ENCODE data around the gene OR10V1.
"Not testable (repeated sequence)": the region's sequence is repeated elsewhere in the genome, so short reads cannot be mapped to it uniquely, and the experiment has no call there.

OR10V1 gene

DNA sequence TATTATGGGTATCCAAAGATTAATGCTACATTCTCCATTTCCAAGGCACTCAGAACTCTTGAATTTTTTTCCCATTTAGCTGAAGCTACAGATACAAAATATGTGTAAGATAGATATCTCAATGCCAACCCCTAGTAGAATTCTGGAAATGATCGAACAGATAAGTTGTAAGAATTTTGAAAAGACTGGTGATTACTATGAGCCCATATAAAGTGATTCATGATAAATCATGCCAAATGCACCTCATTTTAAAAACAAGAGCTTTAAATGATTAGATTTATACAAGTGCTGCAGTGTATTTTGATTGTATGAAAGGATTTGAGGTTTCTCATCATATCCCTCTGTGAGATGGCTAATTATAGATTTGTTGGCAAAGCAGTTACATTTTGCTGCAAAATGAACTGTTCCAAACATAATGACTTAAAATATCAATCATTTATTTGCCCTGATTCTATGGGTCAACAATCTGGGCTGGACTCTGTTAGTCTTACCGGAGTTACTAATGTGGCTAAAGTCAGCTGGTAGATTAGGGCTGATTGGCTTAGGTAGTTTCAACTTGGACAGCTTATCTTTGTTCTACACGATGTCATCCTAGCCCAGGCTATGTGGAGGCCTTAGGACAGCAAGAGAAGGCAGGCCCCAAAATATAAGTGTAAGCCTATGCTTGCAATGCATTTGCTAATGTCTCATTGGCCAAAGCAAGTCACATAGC, 3.4 kb downstream of the OR10V1 start:
- H3K4me3 ChIP-seq (ENCODE audit: extremely low read depth, insufficient read depth, low read length, poor library complexity, severe bottlenecking) = no peak overlapping the region
- WGBS, 2 experiments (ENCODE audit: insufficient coverage in 2 of 2) = 80 to 94% methylated on average over 2 of the region's 3 CpGs
- H3K9me3 ChIP-seq (ENCODE audit: control insufficient read depth, low read length) = no peaks in the 10 kb centered on the region

DNA sequence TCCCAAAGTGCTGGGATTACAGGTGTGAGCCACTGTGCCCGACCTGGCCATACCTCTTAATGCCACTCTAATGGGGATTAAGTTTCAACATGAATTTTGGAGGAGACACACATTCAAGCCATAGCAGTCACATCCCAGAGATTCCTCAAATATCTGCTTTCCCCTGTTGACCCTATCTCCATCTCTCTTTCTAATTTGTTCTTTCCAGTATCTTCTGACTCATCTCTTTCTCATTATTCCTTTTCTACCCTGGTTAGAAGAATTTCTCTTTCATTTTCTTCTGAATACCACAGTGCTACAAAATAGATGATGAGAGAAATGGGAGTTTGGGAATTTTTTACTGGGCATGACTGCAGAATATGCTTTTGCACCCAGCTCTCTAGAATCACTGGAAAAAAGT, 5.1 kb downstream of the OR10V1 start:
- H3K9me3 ChIP-seq (ENCODE audit: control insufficient read depth, low read length) = no peaks in the 10 kb centered on the region
- H3K4me3 ChIP-seq (ENCODE audit: extremely low read depth, insufficient read depth, low read length, poor library complexity, severe bottlenecking) = no peak overlapping the region
- peaks cover 25% of the 10 kb centered on the region for H3K4me1 ChIP-seq (ENCODE audit: control insufficient read depth, insufficient read depth, low read length, poor library complexity, severe bottlenecking)
- H3K27ac ChIP-seq (ENCODE audit: low read depth, low read length, severe bottlenecking) = no peak overlapping the region
- WGBS, 2 experiments (ENCODE audit: insufficient coverage in 2 of 2) = 88% methylated on average over 1 of the region's 1 CpG; no CpG with 5 or more reads in 1 of the 2 experiments
- H3K36me3 ChIP-seq (ENCODE audit: control insufficient read depth, insufficient read depth, low read length) = no peaks in the 10 kb centered on the region

More for the DNA sequence above, 3.4 kb downstream of the OR10V1 start:
- Histone ChIP-seq H3K27ac (ENCODE audit: low read depth, low read length, severe bottlenecking) (no peak overlapping the region), H3K4me1 (ENCODE audit: control insufficient read depth, insufficient read depth, low read length, poor library complexity, severe bottlenecking) (peaks cover 25% of the 10 kb centered on the region), H3K36me3 (ENCODE audit: control insufficient read depth, insufficient read depth, low read length) (no peaks in the 10 kb centered on the region)

DNA sequence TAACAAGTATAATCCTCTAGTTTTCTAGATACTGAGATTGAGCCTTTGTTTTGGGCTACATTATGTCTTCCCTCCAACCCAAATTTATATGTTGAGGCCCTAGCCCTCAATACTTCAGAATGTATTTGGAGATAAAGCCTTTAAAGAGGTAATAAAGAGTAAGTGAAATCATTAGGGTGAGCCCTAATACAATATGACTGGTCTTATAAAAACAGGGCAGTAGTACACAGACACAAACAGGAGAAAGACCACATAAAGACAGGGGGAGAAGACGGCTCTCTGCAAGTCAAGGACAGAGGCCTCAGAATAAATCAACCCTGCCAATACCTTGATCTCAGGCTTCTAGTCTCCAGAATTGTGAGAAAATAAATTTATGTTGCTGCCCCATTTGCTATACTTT, 6.3 kb downstream of the OR10V1 start:
- Histone ChIP-seq H3K36me3 (ENCODE audit: control insufficient read depth, insufficient read depth, low read length) (no peaks in the 10 kb centered on the region), H3K4me3 (ENCODE audit: extremely low read depth, insufficient read depth, low read length, poor library complexity, severe bottlenecking) (no peak overlapping the region), H3K9me3 (ENCODE audit: control insufficient read depth, low read length) (no peaks in the 10 kb centered on the region), H3K4me1 (ENCODE audit: control insufficient read depth, insufficient read depth, low read length, poor library complexity, severe bottlenecking) (peaks cover 25% of the 10 kb centered on the region), H3K27ac (ENCODE audit: low read depth, low read length, severe bottlenecking) (peak overlapping the region; percentile 72)
- no CpG with 5 or more reads among the region's 1 CpG for WGBS, 2 experiments (ENCODE audit: insufficient coverage in 2 of 2)

DNA sequence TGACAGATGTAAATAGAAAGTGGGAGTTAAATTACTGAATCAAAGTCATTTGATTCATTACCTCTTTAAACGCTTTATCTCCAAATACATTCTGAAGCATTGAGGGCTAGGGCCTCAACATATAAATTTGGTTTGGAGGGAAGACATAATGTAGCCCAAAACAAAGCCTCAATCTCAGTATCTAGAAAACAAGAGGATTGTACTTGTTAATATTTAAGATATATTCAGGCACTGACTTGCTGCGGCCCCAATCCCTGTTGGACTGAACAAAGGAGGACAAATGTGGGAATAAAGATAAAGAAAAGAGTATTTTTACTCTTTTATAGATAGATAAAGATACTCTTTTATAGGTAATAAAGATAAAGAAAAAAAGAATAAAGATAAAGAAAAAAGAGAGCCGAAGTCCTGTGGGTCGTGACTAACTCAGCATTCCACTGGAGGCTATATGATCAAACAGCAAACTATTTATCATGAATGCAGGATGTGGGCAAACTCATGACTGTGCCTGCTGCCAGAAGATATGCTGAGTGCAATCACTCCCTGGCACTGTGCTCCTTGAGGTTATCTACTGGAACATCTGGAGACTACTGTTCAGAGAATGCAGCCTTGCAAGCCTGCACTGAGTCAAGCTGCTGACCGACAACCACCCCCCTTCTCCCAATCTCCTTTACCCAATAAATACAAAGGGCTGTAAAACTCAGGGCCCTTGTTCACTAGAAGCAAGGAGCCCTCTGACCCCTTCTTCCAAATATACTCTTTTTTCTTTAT, 6.9 kb downstream of the OR10V1 start:
- Histone ChIP-seq H3K36me3 (ENCODE audit: control insufficient read depth, insufficient read depth, low read length) (no peaks in the 10 kb centered on the region), H3K27ac (ENCODE audit: low read depth, low read length, severe bottlenecking) (peak overlapping the region; percentile 73)
- 68 to 82% methylated on average over 2 to 3 of the region's 5 CpGs for WGBS, 2 experiments (ENCODE audit: insufficient coverage in 2 of 2)

DNA sequence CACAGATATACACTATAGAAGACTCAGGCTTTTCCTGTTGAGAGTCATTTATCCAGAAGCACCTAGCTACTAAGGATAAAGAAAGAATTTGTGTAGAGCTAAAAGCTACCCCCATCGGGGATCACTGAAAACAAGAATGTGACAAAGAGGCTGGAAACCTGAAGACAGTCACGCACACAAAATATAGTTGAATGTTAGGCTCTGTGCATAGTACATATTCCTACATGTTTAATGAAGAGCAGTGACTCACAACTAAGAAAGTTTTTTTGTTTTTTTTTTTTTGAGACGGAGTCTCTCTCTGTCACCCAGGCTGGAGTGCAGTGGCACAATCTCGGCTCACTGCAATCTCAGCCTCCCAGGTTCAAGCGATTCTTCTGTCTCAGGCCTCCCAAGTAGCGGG, 8.4 kb downstream of the OR10V1 start:
- Histone ChIP-seq H3K27ac (ENCODE audit: low read depth, low read length, severe bottlenecking) (no peak overlapping the region), H3K9me3 (ENCODE audit: control insufficient read depth, low read length) (no peaks in the 10 kb centered on the region), H3K4me1 (ENCODE audit: control insufficient read depth, insufficient read depth, low read length, poor library complexity, severe bottlenecking) (peaks cover 25% of the 10 kb centered on the region), H3K36me3 (ENCODE audit: control insufficient read depth, insufficient read depth, low read length) (no peaks in the 10 kb centered on the region), H3K4me3 (ENCODE audit: extremely low read depth, insufficient read depth, low read length, poor library complexity, severe bottlenecking) (no peak overlapping the region)
- 96 to 100% methylated on average over 3 of the region's 6 CpGs for WGBS, 2 experiments (ENCODE audit: insufficient coverage in 2 of 2)

More for the DNA sequence above, 6.9 kb downstream of the OR10V1 start:
- H3K4me1 ChIP-seq (ENCODE audit: control insufficient read depth, insufficient read depth, low read length, poor library complexity, severe bottlenecking) = peaks cover 25% of the 10 kb centered on the region
- H3K4me3 ChIP-seq (ENCODE audit: extremely low read depth, insufficient read depth, low read length, poor library complexity, severe bottlenecking) = no peak overlapping the region
- no peaks in the 10 kb centered on the region for H3K9me3 ChIP-seq (ENCODE audit: control insufficient read depth, low read length)

DNA sequence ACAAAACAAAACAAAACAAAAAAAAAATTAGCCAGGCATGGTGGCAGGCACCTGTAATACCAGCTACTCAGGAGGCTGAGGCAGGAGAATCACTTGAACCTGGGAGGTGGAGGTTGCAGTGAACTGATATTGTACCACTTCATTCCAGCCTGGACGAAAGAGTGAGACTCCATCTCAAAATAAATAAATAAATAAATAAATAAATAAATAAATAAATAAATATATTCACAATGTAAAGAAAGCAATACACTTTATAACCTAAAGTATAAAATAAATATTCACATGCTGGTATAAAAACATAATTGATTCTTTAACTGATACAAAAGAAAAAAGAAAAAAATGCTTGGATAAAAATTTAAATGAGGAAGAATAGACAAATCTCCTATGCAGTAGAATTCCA, 10.1 kb downstream of the OR10V1 start:
- H3K9me3 ChIP-seq (ENCODE audit: control insufficient read depth, low read length); H3K27ac ChIP-seq (ENCODE audit: low read depth, low read length, severe bottlenecking); H3K36me3 ChIP-seq (ENCODE audit: control insufficient read depth, insufficient read depth, low read length); H3K4me3 ChIP-seq (ENCODE audit: extremely low read depth, insufficient read depth, low read length, poor library complexity, severe bottlenecking): not testable (repeated sequence)
- H3K4me1 ChIP-seq (ENCODE audit: control insufficient read depth, insufficient read depth, low read length, poor library complexity, severe bottlenecking) = peaks cover 22% of the 10 kb centered on the region
- WGBS, 2 experiments (ENCODE audit: insufficient coverage in 2 of 2) = no CpG with 5 or more reads among the region's 1 CpG

DNA sequence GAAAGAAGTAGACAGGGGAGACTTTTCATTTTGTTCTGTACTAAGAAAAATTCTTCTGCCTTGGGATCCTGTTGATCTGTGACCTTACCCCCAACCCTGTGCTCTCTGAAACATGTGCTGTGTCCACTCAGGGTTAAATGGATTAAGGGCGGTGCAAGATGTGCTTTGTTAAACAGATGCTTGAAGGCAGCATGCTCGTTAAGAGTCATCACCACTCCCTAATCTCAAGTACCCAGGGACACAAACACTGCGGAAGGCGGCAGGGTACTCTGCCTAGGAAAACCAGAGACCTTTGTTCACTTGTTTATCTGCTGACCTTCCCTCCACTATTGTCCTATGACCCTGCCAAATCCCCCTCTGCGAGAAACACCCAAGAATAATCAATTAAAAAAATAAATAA, 13.5 kb downstream of the OR10V1 start:
- not testable (repeated sequence) for H3K27ac ChIP-seq (ENCODE audit: low read depth, low read length, severe bottlenecking); H3K4me3 ChIP-seq (ENCODE audit: extremely low read depth, insufficient read depth, low read length, poor library complexity, severe bottlenecking); H3K4me1 ChIP-seq (ENCODE audit: control insufficient read depth, insufficient read depth, low read length, poor library complexity, severe bottlenecking); H3K9me3 ChIP-seq (ENCODE audit: control insufficient read depth, low read length); H3K36me3 ChIP-seq (ENCODE audit: control insufficient read depth, insufficient read depth, low read length)
- no CpG with 5 or more reads among the region's 5 CpGs for WGBS, 2 experiments (ENCODE audit: insufficient coverage in 2 of 2)

DNA sequence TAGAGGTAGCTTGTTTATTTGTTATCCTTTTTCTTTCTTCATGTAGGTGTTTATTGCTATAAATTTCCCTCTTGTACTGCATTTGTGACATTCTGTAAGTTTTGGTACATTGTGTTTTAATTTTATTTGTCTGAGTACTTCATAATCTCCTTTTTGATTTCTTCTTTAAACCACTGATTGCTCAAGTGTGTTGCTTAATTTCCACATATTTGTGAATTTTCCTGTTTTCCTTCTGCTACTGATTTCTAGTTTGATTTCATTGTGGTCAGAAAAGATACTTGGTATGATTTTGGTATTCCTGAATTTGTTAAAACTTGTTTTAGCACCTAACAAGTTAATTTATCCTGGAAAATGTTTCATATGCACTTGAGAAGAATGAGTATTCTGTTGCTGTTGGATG, 15.1 kb downstream of the OR10V1 start:
- H3K36me3 ChIP-seq (ENCODE audit: control insufficient read depth, insufficient read depth, low read length) = no peaks in the 10 kb centered on the region
- H3K27ac ChIP-seq (ENCODE audit: low read depth, low read length, severe bottlenecking) = no peak overlapping the region
- H3K4me1 ChIP-seq (ENCODE audit: control insufficient read depth, insufficient read depth, low read length, poor library complexity, severe bottlenecking) = no peaks in the 10 kb centered on the region
- H3K4me3 ChIP-seq (ENCODE audit: extremely low read depth, insufficient read depth, low read length, poor library complexity, severe bottlenecking) = no peak overlapping the region
- H3K9me3 ChIP-seq (ENCODE audit: control insufficient read depth, low read length) = no peaks in the 10 kb centered on the region

DNA sequence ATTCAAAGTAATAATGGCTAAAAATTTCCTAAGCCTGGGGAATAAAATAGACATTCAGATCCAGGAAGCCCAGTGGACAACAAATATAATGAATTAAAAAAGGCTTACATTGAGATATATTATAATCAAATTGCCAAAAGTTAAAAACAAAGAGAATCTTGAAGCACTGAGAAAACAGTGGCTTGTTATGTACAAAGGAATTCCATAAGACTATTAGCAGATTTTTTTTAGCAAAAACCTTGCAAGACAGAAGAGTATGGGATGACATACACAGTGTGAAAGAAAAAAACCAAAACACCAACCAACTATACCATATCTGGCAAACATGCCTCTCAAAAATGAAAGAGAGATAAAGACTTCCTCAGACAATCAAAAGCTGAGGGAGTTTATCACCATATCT, 20.7 kb downstream of the OR10V1 start:
- Histone ChIP-seq H3K4me1 (ENCODE audit: control insufficient read depth, insufficient read depth, low read length, poor library complexity, severe bottlenecking) (no peaks in the 10 kb centered on the region), H3K9me3 (ENCODE audit: control insufficient read depth, low read length) (peaks cover 6% of the 10 kb centered on the region), H3K36me3 (ENCODE audit: control insufficient read depth, insufficient read depth, low read length) (no peaks in the 10 kb centered on the region), H3K4me3 (ENCODE audit: extremely low read depth, insufficient read depth, low read length, poor library complexity, severe bottlenecking) (no peak overlapping the region), H3K27ac (ENCODE audit: low read depth, low read length, severe bottlenecking) (no peak overlapping the region)

DNA sequence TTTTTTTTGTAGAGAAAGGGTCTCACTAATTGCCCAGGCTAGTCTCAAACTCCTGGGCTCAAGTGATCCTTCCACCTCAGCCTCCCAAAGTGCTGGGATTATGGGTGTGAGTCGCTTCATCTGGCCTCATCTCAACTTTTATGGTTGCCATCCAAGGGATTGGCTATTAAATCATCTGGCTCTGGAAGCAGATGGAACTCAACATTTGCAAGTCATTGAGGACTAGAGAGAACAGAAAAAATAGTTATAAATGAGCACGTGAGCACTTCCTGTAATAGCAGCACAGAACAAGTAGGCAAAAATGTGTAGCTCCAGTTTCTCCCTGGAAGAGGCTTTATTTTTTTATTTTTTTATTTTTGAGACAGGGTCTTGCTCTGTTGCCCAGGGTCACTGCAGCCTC, 22.5 kb downstream of the OR10V1 start:
- Histone ChIP-seq H3K9me3 (ENCODE audit: control insufficient read depth, low read length) (peaks cover 6% of the 10 kb centered on the region), H3K4me3 (ENCODE audit: extremely low read depth, insufficient read depth, low read length, poor library complexity, severe bottlenecking) (no peak overlapping the region), H3K4me1 (ENCODE audit: control insufficient read depth, insufficient read depth, low read length, poor library complexity, severe bottlenecking) (no peaks in the 10 kb centered on the region), H3K27ac (ENCODE audit: low read depth, low read length, severe bottlenecking) (no peak overlapping the region), H3K36me3 (ENCODE audit: control insufficient read depth, insufficient read depth, low read length) (no peaks in the 10 kb centered on the region)
- WGBS, 2 experiments (ENCODE audit: insufficient coverage in 2 of 2) = 87 to 88% methylated on average over 1 of the region's 2 CpGs

DNA sequence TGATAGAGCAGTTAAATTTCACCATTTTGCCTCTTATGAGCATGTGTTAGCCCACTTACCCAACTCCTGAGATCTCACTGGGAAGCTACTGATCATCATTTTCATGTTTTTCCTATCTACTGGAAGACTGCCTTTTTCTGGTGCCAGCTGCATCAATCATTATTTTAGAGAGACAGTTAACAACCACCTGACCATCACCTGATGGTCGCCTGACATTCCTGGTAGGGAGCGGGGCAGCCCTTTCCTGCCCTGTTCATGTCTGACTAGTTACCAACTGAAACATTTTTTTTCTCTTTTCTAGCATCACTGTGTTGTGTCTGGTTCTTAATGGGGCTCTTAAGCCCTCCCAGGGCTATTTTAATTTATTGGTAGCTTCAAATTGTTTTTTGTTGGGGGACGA, 24.6 kb downstream of the OR10V1 start:
- 80 to 100% methylated on average over 1 to 2 of the region's 3 CpGs for WGBS, 2 experiments (ENCODE audit: insufficient coverage in 2 of 2)
- Histone ChIP-seq H3K4me3 (ENCODE audit: extremely low read depth, insufficient read depth, low read length, poor library complexity, severe bottlenecking) (no peak overlapping the region), H3K27ac (ENCODE audit: low read depth, low read length, severe bottlenecking) (no peak overlapping the region), H3K9me3 (ENCODE audit: control insufficient read depth, low read length) (peaks cover 6% of the 10 kb centered on the region), H3K4me1 (ENCODE audit: control insufficient read depth, insufficient read depth, low read length, poor library complexity, severe bottlenecking) (no peaks in the 10 kb centered on the region), H3K36me3 (ENCODE audit: control insufficient read depth, insufficient read depth, low read length) (no peaks in the 10 kb centered on the region)

Measured in mesodermal cell (in vitro differentiated cells).